Measurements from ENCODE around the gene TNNT2.

TNNT2 gene

GRCh38 chr1:201396861-201397464, 19.5 kb upstream of the TNNT2 start:
- no peak overlapping the region for H3K4me3 ChIP-seq (ENCODE audit: low read depth in 1 of 5, low read length in 5 of 5)
- no peak overlapping the region for H3K27ac ChIP-seq (ENCODE audit: low read depth, low read length)
- no peak overlapping the region for H3K9ac ChIP-seq (ENCODE audit: low read length in 5 of 5)
- H3K4me1 ChIP-seq (ENCODE audit: control insufficient read depth in 5 of 5, insufficient read depth in 5 of 5, low read length in 5 of 5) = peaks cover 0 to 10% (median 6%) of the 10 kb centered on the region in 5 donors
- peaks cover 7 to 43% (median 28%) of the 10 kb centered on the region in 5 donors for H3K27me3 ChIP-seq (ENCODE audit: control insufficient read depth in 5 of 5, insufficient read depth in 4 of 5, low read length in 5 of 5)
- no peaks in the 10 kb centered on the region for H3K36me3 ChIP-seq (ENCODE audit: control insufficient read depth in 5 of 5, insufficient read depth in 5 of 5, low read length in 5 of 5)
- H3K9me3 ChIP-seq (ENCODE audit: control insufficient read depth in 5 of 5, low read length in 5 of 5) = no peaks in the 10 kb centered on the region

GRCh38 chr1:201395936-201396335, 18.5 kb upstream of the TNNT2 start:
- Histone ChIP-seq H3K4me3 (ENCODE audit: low read depth in 1 of 5, low read length in 5 of 5) (no peak overlapping the region), H3K36me3 (ENCODE audit: control insufficient read depth in 5 of 5, insufficient read depth in 5 of 5, low read length in 5 of 5) (no peaks in the 10 kb centered on the region), H3K9me3 (ENCODE audit: control insufficient read depth in 5 of 5, low read length in 5 of 5) (no peaks in the 10 kb centered on the region), H3K27ac (ENCODE audit: low read depth, low read length) (no peak overlapping the region), H3K9ac (ENCODE audit: low read length in 5 of 5) (no peak overlapping the region), H3K27me3 (ENCODE audit: control insufficient read depth in 5 of 5, insufficient read depth in 4 of 5, low read length in 5 of 5) (peaks cover 7 to 36% (median 26%) of the 10 kb centered on the region in 5 donors), H3K4me1 (ENCODE audit: control insufficient read depth in 5 of 5, insufficient read depth in 5 of 5, low read length in 5 of 5) (peaks cover 0 to 10% (median 6%) of the 10 kb centered on the region in 5 donors)

GRCh38 chr1:201394591-201394990, 17.1 kb upstream of the TNNT2 start:
- peaks cover 0 to 8% (median 5%) of the 10 kb centered on the region in 5 donors for H3K4me1 ChIP-seq (ENCODE audit: control insufficient read depth in 5 of 5, insufficient read depth in 5 of 5, low read length in 5 of 5)
- H3K27ac ChIP-seq (ENCODE audit: low read depth, low read length) = no peak overlapping the region
- no peak overlapping the region for H3K4me3 ChIP-seq (ENCODE audit: low read depth in 1 of 5, low read length in 5 of 5)
- no peaks in the 10 kb centered on the region for H3K36me3 ChIP-seq (ENCODE audit: control insufficient read depth in 5 of 5, insufficient read depth in 5 of 5, low read length in 5 of 5)
- H3K9me3 ChIP-seq (ENCODE audit: control insufficient read depth in 5 of 5, low read length in 5 of 5) = no peaks in the 10 kb centered on the region
- peaks cover 9 to 23% (median 15%) of the 10 kb centered on the region in 5 donors for H3K27me3 ChIP-seq (ENCODE audit: control insufficient read depth in 5 of 5, insufficient read depth in 4 of 5, low read length in 5 of 5)
- H3K9ac ChIP-seq (ENCODE audit: low read length in 5 of 5) = no peak overlapping the region

GRCh38 chr1:201393076-201393475, 15.6 kb upstream of the TNNT2 start:
- no peaks in the 10 kb centered on the region for H3K36me3 ChIP-seq (ENCODE audit: control insufficient read depth in 5 of 5, insufficient read depth in 5 of 5, low read length in 5 of 5)
- H3K9ac ChIP-seq (ENCODE audit: low read length in 5 of 5) = no peak overlapping the region
- H3K27me3 ChIP-seq (ENCODE audit: control insufficient read depth in 5 of 5, insufficient read depth in 4 of 5, low read length in 5 of 5) = peaks cover 0 to 8% (median 3%) of the 10 kb centered on the region in 5 donors
- H3K9me3 ChIP-seq (ENCODE audit: control insufficient read depth in 5 of 5, low read length in 5 of 5) = no peaks in the 10 kb centered on the region
- no peak overlapping the region for H3K4me3 ChIP-seq (ENCODE audit: low read depth in 1 of 5, low read length in 5 of 5)
- H3K4me1 ChIP-seq (ENCODE audit: control insufficient read depth in 5 of 5, insufficient read depth in 5 of 5, low read length in 5 of 5) = no peaks in the 10 kb centered on the region
- no peak overlapping the region for H3K27ac ChIP-seq (ENCODE audit: low read depth, low read length)

DNA sequence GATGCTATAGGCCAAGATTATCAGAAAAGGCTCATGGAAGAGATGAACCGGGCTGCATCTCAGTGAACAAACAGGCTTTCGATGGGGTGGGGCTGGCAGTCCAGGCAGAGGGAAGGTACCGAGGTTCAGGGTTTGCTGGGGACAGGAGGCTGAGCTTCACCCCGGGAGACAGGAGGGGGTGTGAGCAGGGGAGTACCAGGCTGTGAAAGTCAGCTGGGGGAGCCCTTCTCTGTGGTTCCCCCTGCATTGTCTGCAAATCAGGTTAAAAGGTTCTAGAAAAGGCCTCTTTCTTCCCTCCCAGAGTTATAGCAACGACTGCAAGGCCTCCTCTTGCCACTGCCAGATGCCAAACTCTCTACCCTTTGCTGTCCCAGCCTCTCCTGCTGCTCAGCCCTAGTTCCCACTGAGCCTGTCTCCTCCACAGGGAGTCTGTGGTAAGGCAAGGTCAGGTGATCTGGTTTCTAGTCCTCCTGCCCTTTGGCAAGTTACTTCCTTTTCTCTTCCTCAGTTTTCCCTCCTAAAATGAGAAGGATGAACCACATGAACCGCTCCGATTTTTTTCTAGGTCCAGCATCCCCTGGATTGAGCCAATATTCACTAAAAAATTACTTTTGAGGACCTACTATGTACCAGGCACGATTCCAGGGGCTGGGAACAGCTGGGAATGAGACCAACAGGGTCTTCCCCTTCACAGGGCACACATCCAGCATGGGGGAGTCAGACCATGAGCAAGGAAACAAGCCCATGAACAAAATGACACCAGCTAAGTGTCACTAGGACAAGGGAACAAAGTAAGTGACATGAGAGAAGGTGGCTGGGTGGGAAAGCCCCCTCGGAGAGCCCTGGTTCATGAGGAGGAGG, 14.4 kb upstream of the TNNT2 start:
- no peak overlapping the region for H3K4me3 ChIP-seq (ENCODE audit: low read depth in 1 of 5, low read length in 5 of 5)
- H3K4me1 ChIP-seq (ENCODE audit: control insufficient read depth in 5 of 5, insufficient read depth in 5 of 5, low read length in 5 of 5) = no peaks in the 10 kb centered on the region
- H3K27me3 ChIP-seq (ENCODE audit: control insufficient read depth in 5 of 5, insufficient read depth in 4 of 5, low read length in 5 of 5) = peaks cover 0 to 10% (median 3%) of the 10 kb centered on the region in 5 donors
- no peaks in the 10 kb centered on the region for H3K9me3 ChIP-seq (ENCODE audit: control insufficient read depth in 5 of 5, low read length in 5 of 5)
- H3K9ac ChIP-seq (ENCODE audit: low read length in 5 of 5) = no peak overlapping the region
- no peaks in the 10 kb centered on the region for H3K36me3 ChIP-seq (ENCODE audit: control insufficient read depth in 5 of 5, insufficient read depth in 5 of 5, low read length in 5 of 5)
- H3K27ac ChIP-seq (ENCODE audit: low read depth, low read length) = no peak overlapping the region

DNA sequence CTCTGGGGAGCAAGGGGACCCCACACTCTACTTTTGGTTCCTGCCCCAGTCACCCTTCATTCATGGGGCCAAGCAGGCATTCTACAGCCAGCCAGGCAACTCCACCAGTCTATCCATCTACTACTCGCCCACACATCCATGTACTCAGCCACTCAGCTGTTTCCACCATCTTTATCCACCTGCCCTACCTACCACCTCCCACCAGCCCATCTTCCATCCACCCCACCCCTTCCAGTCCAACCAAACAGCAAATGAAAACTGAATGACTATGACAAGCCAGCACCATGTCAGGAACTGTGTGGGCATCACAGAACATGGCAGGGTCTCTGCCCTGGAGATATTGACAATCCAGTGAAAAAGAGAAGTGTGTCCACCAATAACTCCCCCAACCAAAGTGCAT, 13.7 kb upstream of the TNNT2 start:
- Histone ChIP-seq H3K9ac (ENCODE audit: low read length in 5 of 5) (no peak overlapping the region), H3K9me3 (ENCODE audit: control insufficient read depth in 5 of 5, low read length in 5 of 5) (no peaks in the 10 kb centered on the region), H3K27me3 (ENCODE audit: control insufficient read depth in 5 of 5, insufficient read depth in 4 of 5, low read length in 5 of 5) (peaks cover 0 to 12% (median 3%) of the 10 kb centered on the region in 5 donors), H3K36me3 (ENCODE audit: control insufficient read depth in 5 of 5, insufficient read depth in 5 of 5, low read length in 5 of 5) (no peaks in the 10 kb centered on the region), H3K27ac (ENCODE audit: low read depth, low read length) (no peak overlapping the region), H3K4me1 (ENCODE audit: control insufficient read depth in 5 of 5, insufficient read depth in 5 of 5, low read length in 5 of 5) (no peaks in the 10 kb centered on the region), H3K4me3 (ENCODE audit: low read depth in 1 of 5, low read length in 5 of 5) (no peak overlapping the region)

DNA sequence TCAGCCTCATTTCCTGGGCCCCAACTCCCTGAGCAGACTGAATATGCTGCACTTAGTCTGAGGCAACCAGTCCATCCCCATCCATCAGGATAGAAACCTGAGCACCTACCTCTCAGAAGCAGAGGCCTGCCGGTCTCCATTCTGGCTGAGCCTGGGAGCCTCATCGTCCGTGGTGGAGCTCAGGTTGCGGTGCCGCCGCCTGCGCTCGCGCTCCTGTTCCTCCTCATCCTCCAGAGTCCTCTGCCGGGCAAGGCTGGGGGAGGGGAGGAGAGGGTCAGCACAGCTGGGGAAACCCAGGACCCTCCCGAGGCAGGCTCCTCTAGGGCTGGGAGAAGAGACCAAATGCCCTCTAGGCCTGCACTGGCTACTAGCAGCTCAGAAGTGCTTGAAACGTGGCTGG, 11.6 kb upstream of the TNNT2 start:
- H3K27me3 ChIP-seq (ENCODE audit: control insufficient read depth in 5 of 5, insufficient read depth in 4 of 5, low read length in 5 of 5) = peaks cover 6 to 23% (median 12%) of the 10 kb centered on the region in 5 donors
- H3K27ac ChIP-seq (ENCODE audit: low read depth, low read length) = no peak overlapping the region
- no peaks in the 10 kb centered on the region for H3K36me3 ChIP-seq (ENCODE audit: control insufficient read depth in 5 of 5, insufficient read depth in 5 of 5, low read length in 5 of 5)
- no peaks in the 10 kb centered on the region for H3K4me1 ChIP-seq (ENCODE audit: control insufficient read depth in 5 of 5, insufficient read depth in 5 of 5, low read length in 5 of 5)
- H3K4me3 ChIP-seq (ENCODE audit: low read depth in 1 of 5, low read length in 5 of 5) = no peak overlapping the region
- H3K9me3 ChIP-seq (ENCODE audit: control insufficient read depth in 5 of 5, low read length in 5 of 5) = no peaks in the 10 kb centered on the region
- no peak overlapping the region for H3K9ac ChIP-seq (ENCODE audit: low read length in 5 of 5)

GRCh38 chr1:201386208-201386607, 8.7 kb upstream of the TNNT2 start:
- Histone ChIP-seq H3K36me3 (ENCODE audit: control insufficient read depth in 5 of 5, insufficient read depth in 5 of 5, low read length in 5 of 5) (no peaks in the 10 kb centered on the region), H3K9me3 (ENCODE audit: control insufficient read depth in 5 of 5, low read length in 5 of 5) (no peaks in the 10 kb centered on the region), H3K27me3 (ENCODE audit: control insufficient read depth in 5 of 5, insufficient read depth in 4 of 5, low read length in 5 of 5) (peaks cover 6 to 28% (median 14%) of the 10 kb centered on the region in 5 donors), H3K27ac (ENCODE audit: low read depth, low read length) (no peak overlapping the region), H3K4me3 (ENCODE audit: low read depth in 1 of 5, low read length in 5 of 5) (no peak overlapping the region), H3K9ac (ENCODE audit: low read length in 5 of 5) (no peak overlapping the region), H3K4me1 (ENCODE audit: control insufficient read depth in 5 of 5, insufficient read depth in 5 of 5, low read length in 5 of 5) (no peaks in the 10 kb centered on the region)

DNA sequence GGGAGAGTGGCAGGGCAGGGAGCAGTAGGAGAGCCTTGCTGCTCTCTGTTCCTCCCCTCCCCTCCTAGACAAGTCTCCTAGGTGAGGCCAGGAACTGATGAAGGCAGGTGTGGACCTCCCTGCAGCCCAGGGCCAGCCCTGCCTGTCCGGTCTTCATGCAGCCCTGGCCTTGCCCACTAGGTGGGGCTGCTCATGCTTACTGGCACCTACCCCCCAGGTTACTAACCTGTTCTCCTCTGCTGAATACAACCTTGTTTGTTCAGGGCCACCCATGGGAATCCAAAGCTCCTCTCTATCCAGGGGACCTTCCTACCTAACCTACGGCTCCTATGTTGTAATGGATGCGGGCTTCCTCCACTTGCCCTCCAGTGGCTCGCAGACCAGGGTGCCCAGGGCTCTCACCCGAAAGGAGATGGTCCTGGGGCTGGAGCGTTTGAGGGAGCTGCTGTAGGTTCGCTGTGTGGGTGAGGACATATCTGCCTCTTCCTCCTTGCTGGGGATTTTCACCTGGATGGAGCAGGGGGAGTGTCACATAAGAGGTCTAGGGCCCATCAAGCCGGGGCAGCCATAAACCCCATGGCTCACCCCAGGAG, 7.9 kb upstream of the TNNT2 start:
- Histone ChIP-seq H3K4me1 (ENCODE audit: control insufficient read depth in 5 of 5, insufficient read depth in 5 of 5, low read length in 5 of 5) (no peaks in the 10 kb centered on the region), H3K36me3 (ENCODE audit: control insufficient read depth in 5 of 5, insufficient read depth in 5 of 5, low read length in 5 of 5) (no peaks in the 10 kb centered on the region), H3K9ac (ENCODE audit: low read length in 5 of 5) (no peak overlapping the region), H3K4me3 (ENCODE audit: low read depth in 1 of 5, low read length in 5 of 5) (no peak overlapping the region), H3K27me3 (ENCODE audit: control insufficient read depth in 5 of 5, insufficient read depth in 4 of 5, low read length in 5 of 5) (peaks cover 6 to 28% (median 13%) of the 10 kb centered on the region in 5 donors), H3K9me3 (ENCODE audit: control insufficient read depth in 5 of 5, low read length in 5 of 5) (no peaks in the 10 kb centered on the region), H3K27ac (ENCODE audit: low read depth, low read length) (no peak overlapping the region)

DNA sequence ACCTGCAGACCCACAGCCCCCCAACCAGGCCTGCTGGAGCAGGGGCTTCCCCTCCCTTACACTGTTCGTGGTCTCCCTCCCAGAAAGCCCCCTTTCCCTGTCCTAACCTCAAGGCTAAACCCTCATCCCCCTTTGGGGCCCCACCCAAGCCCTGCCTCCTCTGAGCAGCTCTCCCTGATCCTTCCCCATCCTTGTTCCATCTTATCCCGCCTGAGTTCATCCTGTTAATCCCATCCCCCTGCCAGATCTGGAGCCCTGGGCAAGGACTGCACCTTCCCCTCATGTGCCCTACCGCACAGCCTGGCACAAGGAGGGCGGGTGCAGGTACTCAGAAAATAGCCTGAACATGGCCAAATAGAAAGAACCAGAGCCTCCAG, 6.9 kb upstream of the TNNT2 start:
- peaks cover 6 to 28% (median 13%) of the 10 kb centered on the region in 5 donors for H3K27me3 ChIP-seq (ENCODE audit: control insufficient read depth in 5 of 5, insufficient read depth in 4 of 5, low read length in 5 of 5)
- no peaks in the 10 kb centered on the region for H3K9me3 ChIP-seq (ENCODE audit: control insufficient read depth in 5 of 5, low read length in 5 of 5)
- no peak overlapping the region for H3K4me3 ChIP-seq (ENCODE audit: low read depth in 1 of 5, low read length in 5 of 5)
- H3K4me1 ChIP-seq (ENCODE audit: control insufficient read depth in 5 of 5, insufficient read depth in 5 of 5, low read length in 5 of 5) = no peaks in the 10 kb centered on the region
- no peaks in the 10 kb centered on the region for H3K36me3 ChIP-seq (ENCODE audit: control insufficient read depth in 5 of 5, insufficient read depth in 5 of 5, low read length in 5 of 5)
- H3K9ac ChIP-seq (ENCODE audit: low read length in 5 of 5) = no peak overlapping the region
- H3K27ac ChIP-seq (ENCODE audit: low read depth, low read length) = no peak overlapping the region
